OCI-LY7 (cell line): ENCODE data around the gene CYP11A1. TPM values are rescaled to one million over a fixed set of nuclear protein-coding genes. Genes with fewer than 3 reads are reported as not detected.
"Not testable (repeated sequence)": the region's sequence is repeated elsewhere in the genome, so short reads cannot be mapped to it uniquely, and the experiment has no call there.

Source experiments
- BruUV-seq: library from RNA; stranded (reverse); fragments of 400-500 nt; replicated peaks from 2 replicates; lab custom pipeline; 2021; lab: Mats Ljungman, UMichigan
- CTCF ChIA-PET: fragments of 300-600 bp; sonication (Branson Sonifier 250); formaldehyde crosslinking; loops from one replicate; lab custom pipeline; 2022; ENCODE audit warnings: antibody characterized with exemption; ENCODE audit not compliant: unreplicated experiment; lab: Charles Lee
- POLR2A ChIA-PET: fragments of 300-600 bp; sonication (Branson Sonifier 250); formaldehyde crosslinking; loops from one replicate; lab custom pipeline; 2022; ENCODE audit warnings: antibody characterized with exemption; lab: Charles Lee
- DNase-seq: peaks from one replicate; pipeline ENCODE4 v3.0.0-alpha.2; 2015; ENCODE audit warnings: low spot score
- H2AFZ ChIP-seq: fragments of 200-600 bp; sonication (generic), shearing (Covaris generic); 2 replicates; pipeline ENCODE4 v1.6.1; 2014; ENCODE audit warnings: mild to moderate bottlenecking, antibody characterized with exemption, low read length, moderate library complexity
- H3K27ac ChIP-seq: fragments of 200-600 bp; sonication (generic); 2 replicates; pipeline ENCODE4 v1.5.1; 2014; ENCODE audit warnings: mixed run types, low read depth, mild to moderate bottlenecking, moderate library complexity, low read length, inconsistent platforms; ENCODE audit not compliant: poor library complexity, severe bottlenecking
- H3K36me3 ChIP-seq: fragments of 200-600 bp; sonication (generic); 2 replicates; pipeline ENCODE4 v1.6.1; 2014; ENCODE audit warnings: mild to moderate bottlenecking, antibody characterized with exemption, low read length, moderate library complexity, mixed read lengths; ENCODE audit not compliant: insufficient read depth
- H3K4me1 ChIP-seq: fragments of 200-600 bp; sonication (generic); 2 replicates; pipeline ENCODE4 v1.5.1; 2014; ENCODE audit warnings: mild to moderate bottlenecking, low read length; ENCODE audit not compliant: insufficient read depth, poor library complexity, severe bottlenecking
- H3K4me2 ChIP-seq: fragments of 200-600 bp; sonication (generic); 2 replicates; pipeline ENCODE4 v1.6.1; 2014; ENCODE audit warnings: mild to moderate bottlenecking, low read length
- H3K4me3 ChIP-seq: fragments of 200-600 bp; sonication (generic); 2 replicates; pipeline ENCODE4 v1.5.1; 2014; ENCODE audit warnings: mild to moderate bottlenecking, low read depth, low read length; ENCODE audit not compliant: poor library complexity, severe bottlenecking
- H3K79me2 ChIP-seq: fragments of 200-600 bp; sonication (generic); 2 replicates; pipeline ENCODE4 v1.6.1; 2016; ENCODE audit warnings: low read depth, mild to moderate bottlenecking, low read length, moderate library complexity, mixed read lengths; ENCODE audit not compliant: insufficient read depth
- H3K9me2 ChIP-seq: fragments of 200-600 bp; sonication (generic); 2 replicates; pipeline ENCODE4 v1.6.1; 2016; ENCODE audit warnings: mild to moderate bottlenecking, low read length, mixed read lengths; ENCODE audit not compliant: insufficient read depth
- H3K9me3 ChIP-seq: fragments of 200-600 bp; sonication (generic); 2 replicates; pipeline ENCODE4 v1.6.1; 2014; ENCODE audit warnings: mild to moderate bottlenecking, mixed run types, low read length, mixed read lengths
- H4K20me1 ChIP-seq: fragments of 200-600 bp; sonication (generic); 2 replicates; pipeline ENCODE4 v1.6.1; 2014; ENCODE audit warnings: mild to moderate bottlenecking, antibody characterized with exemption, low read length, moderate library complexity, mixed read lengths; ENCODE audit not compliant: insufficient read depth
- CTCF ChIP-seq: fragments of 200-600 bp; sonication (generic); conservative IDR thresholded peaks from 2 replicates; pipeline ENCODE4 v1.5.1; 2014; ENCODE audit warnings: mild to moderate bottlenecking, antibody characterized with exemption, low read length, moderate library complexity, mixed read lengths
- EZH2phosphoT487 ChIP-seq: fragments of 200-600 bp; sonication (generic); IDR thresholded peaks from 2 replicates; pipeline ENCODE4 v1.6.1; 2018; ENCODE audit warnings: low read depth, borderline replicate concordance, mild to moderate bottlenecking, mixed run types, antibody characterized with exemption, low read length, moderate library complexity, mixed read lengths
- intact Hi-C: fragments of 100-400 bp; cut with micrococcal nuclease; formaldehyde crosslinking; loops from one replicate; pipeline ENCODE4 v1.10.0; 2022; ENCODE audit not compliant: unreplicated experiment
- total RNA-seq, 2 experiments: library from RNA; depleted of rRNA in 1 of 2; stranded (reverse); fragments of >200 nt in 1 of 2; shearing (Covaris generic) in 1 of 2; gene quantifications; 2 replicates each; pipeline ENCODE4 v1.2.3, GENCODE V29; 2014 to 2022

The CYP11A1 gene
- total RNA-seq, 2 experiments from 2014 or later: not detected

DNA sequence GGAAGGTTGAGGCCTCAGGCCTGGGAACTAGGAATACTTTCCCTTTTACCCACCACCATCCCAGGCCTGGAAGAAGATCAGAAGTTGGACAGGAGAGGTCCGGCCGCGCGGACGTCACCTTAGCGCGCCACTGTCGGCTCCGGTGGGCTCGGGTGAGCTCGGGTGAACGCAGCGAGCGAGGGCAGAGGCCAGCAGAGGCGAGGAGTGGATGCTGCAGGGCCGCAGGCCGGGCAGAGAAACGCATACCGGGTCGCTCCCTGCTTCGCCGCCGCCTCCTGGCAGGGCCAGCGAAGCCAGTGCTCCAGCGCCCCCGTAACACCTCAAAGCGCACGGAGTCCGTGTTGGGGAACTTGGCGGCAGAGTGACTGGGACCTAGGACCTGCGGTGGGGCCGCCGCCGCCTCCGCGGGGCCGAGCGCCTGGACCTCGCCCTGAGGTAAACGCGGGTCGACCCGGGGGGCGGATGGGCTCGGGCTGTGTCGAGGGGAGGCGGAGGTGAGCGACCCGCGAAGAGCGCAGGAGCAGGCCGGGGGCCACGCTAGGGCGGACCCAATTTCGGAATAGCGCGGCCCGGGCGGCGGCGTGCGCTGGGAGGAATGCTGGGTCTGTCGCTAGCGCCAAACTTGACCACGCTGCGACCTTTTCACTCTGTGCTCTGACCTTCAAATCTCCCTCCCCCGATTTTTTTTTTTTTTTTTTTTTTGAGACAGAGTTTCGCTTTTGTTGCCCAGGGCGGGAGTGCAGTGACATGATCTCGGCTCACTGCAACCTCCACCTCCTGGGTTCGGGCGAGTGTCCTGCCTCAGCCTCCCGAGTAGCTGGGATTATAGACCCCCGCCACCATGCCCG, 1.6 kb downstream of the CYP11A1 start:
- TF ChIP-seq CTCF: no peak
- no peak for TF ChIP-seq EZH2phosphoT487
- ChIA-PET POLR2A (no interaction called here), CTCF (no interaction called here)
- Histone ChIP-seq H3K9me3 (no peaks in the 10 kb centered on the region), H4K20me1 (no peaks in the 10 kb centered on the region), H3K4me1 (no peaks in the 10 kb centered on the region), H2AFZ (no peak overlapping the region), H3K4me2 (no peak overlapping the region), H3K27ac (no peak overlapping the region), H3K9me2 (no peaks in the 10 kb centered on the region), H3K4me3 (no peak overlapping the region), H3K79me2 (no peaks in the 10 kb centered on the region), H3K36me3 (no peaks in the 10 kb centered on the region)
- DNase-seq: no peak
- BruUV-seq: no TSS peak
- intact Hi-C loops: no loop called here

- Histone ChIP-seq H3K4me3 (no peak overlapping the region), H4K20me1 (no peaks in the 10 kb centered on the region), H3K79me2 (no peaks in the 10 kb centered on the region), H3K4me1 (no peaks in the 10 kb centered on the region), H2AFZ (no peak overlapping the region), H3K9me2 (no peaks in the 10 kb centered on the region), H3K36me3 (no peaks in the 10 kb centered on the region), H3K9me3 (no peaks in the 10 kb centered on the region), H3K27ac (no peak overlapping the region), H3K4me2 (no peak overlapping the region)
- no TSS peak for BruUV-seq
- no peak for DNase-seq
- TF ChIP-seq CTCF (no peak), EZH2phosphoT487 (no peak)
- CTCF ChIA-PET: no interaction called here
- POLR2A ChIA-PET: no interaction called here
- intact Hi-C loops: no loop called here
Measured at GRCh38 chr15:74364936-74365597, 2.4 kb downstream of the CYP11A1 start.

DNA sequence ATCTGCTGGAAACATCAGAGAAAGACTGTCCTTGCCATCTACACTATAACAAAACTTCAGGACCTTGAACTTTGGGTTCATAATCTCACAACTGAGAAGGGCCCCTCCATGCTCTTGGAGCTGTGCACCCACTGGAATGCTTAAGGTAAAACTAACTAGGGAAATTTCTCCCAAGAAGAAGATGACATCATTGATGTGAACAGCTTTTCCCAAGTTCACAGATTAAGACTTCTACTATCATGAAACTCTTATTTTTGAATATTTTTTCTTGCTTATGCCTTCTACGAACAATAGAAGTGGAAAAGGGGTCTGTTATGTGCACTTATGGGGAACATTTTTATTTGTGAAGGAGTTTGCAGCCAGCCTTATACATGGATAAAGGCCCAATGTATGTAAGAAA, 5.0 kb downstream of the CYP11A1 start:
- POLR2A ChIA-PET: no interaction called here
- DNase-seq: no peak
- CTCF ChIA-PET: no interaction called here
- no TSS peak for BruUV-seq
- intact Hi-C loops: no loop called here
- Histone ChIP-seq H4K20me1 (no peaks in the 10 kb centered on the region), H2AFZ (no peak overlapping the region), H3K9me3 (no peaks in the 10 kb centered on the region), H3K79me2 (no peaks in the 10 kb centered on the region), H3K4me3 (no peak overlapping the region), H3K9me2 (no peaks in the 10 kb centered on the region), H3K36me3 (no peaks in the 10 kb centered on the region), H3K4me2 (no peak overlapping the region), H3K27ac (no peak overlapping the region), H3K4me1 (no peaks in the 10 kb centered on the region)
- TF ChIP-seq EZH2phosphoT487 (no peak), CTCF (no peak)

- H3K4me2 ChIP-seq, intact Hi-C loops, H3K4me1 ChIP-seq, H3K79me2 ChIP-seq, H4K20me1 ChIP-seq, DNase-seq, H3K36me3 ChIP-seq, H3K9me2 ChIP-seq, H3K9me3 ChIP-seq, H2AFZ ChIP-seq, CTCF ChIA-PET, POLR2A ChIA-PET, BruUV-seq, H3K4me3 ChIP-seq, H3K27ac ChIP-seq: not testable (repeated sequence)
Measured at GRCh38 chr15:74360855-74361254, 6.6 kb downstream of the CYP11A1 start.
